Measurements from ENCODE around the gene NLRP3. TPM values are rescaled to one million over a fixed set of nuclear protein-coding genes. Genes with fewer than 3 reads are reported as not detected.

Gene NLRP3
- total and polyA plus RNA-seq, 2 experiments from 2014 or later, result 0.42 TPM; not detected in 1

- TF ChIP-seq, protein P1, sequence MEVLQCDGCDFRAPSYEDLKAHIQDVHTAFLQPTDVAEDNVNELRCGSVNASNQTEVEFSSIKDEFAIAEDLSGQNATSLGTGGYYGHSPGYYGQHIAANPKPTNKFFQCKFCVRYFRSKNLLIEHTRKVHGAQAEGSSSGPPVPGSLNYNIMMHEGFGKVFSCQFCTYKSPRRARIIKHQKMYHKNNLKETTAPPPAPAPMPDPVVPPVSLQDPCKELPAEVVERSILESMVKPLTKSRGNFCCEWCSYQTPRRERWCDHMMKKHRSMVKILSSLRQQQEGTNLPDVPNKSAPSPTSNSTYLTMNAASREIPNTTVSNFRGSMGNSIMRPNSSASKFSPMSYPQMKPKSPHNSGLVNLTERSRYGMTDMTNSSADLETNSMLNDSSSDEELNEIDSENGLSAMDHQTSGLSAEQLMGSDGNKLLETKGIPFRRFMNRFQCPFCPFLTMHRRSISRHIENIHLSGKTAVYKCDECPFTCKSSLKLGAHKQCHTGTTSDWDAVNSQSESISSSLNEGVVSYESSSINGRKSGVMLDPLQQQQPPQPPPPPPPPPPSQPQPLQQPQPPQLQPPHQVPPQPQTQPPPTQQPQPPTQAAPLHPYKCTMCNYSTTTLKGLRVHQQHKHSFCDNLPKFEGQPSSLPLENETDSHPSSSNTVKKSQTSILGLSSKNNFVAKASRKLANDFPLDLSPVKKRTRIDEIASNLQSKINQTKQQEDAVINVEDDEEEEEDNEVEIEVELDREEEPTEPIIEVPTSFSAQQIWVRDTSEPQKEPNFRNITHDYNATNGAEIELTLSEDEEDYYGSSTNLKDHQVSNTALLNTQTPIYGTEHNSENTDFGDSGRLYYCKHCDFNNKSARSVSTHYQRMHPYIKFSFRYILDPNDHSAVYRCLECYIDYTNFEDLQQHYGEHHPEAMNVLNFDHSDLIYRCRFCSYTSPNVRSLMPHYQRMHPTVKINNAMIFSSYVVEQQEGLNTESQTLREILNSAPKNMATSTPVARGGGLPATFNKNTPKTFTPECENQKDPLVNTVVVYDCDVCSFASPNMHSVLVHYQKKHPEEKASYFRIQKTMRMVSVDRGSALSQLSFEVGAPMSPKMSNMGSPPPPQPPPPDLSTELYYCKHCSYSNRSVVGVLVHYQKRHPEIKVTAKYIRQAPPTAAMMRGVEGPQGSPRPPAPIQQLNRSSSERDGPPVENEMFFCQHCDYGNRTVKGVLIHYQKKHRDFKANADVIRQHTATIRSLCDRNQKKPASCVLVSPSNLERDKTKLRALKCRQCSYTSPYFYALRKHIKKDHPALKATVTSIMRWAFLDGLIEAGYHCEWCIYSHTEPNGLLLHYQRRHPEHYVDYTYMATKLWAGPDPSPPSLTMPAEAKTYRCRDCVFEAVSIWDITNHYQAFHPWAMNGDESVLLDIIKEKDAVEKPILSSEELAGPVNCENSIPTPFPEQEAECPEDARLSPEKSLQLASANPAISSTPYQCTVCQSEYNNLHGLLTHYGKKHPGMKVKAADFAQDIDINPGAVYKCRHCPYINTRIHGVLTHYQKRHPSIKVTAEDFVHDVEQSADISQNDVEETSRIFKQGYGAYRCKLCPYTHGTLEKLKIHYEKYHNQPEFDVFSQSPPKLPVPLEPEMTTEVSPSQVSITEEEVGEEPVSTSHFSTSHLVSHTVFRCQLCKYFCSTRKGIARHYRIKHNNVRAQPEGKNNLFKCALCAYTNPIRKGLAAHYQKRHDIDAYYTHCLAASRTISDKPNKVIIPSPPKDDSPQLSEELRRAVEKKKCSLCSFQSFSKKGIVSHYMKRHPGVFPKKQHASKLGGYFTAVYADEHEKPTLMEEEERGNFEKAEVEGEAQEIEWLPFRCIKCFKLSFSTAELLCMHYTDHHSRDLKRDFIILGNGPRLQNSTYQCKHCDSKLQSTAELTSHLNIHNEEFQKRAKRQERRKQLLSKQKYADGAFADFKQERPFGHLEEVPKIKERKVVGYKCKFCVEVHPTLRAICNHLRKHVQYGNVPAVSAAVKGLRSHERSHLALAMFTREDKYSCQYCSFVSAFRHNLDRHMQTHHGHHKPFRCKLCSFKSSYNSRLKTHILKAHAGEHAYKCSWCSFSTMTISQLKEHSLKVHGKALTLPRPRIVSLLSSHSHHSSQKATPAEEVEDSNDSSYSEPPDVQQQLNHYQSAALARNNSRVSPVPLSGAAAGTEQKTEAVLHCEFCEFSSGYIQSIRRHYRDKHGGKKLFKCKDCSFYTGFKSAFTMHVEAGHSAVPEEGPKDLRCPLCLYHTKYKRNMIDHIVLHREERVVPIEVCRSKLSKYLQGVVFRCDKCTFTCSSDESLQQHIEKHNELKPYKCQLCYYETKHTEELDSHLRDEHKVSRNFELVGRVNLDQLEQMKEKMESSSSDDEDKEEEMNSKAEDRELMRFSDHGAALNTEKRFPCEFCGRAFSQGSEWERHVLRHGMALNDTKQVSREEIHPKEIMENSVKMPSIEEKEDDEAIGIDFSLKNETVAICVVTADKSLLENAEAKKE (CRISPR knock-in tag; IDR thresholded peaks at IDR 0.05), result no peak
- TF ChIP-seq ZNF331 (CRISPR knock-in tag; IDR thresholded peaks at IDR 0.05; ENCODE audit: low read depth), result no peak
- no peak for TF ChIP-seq POLR2AphosphoS5 (IDR thresholded peaks at IDR 0.05; ENCODE audit: low read depth)
- no peak for TF ChIP-seq STAT1 (IDR thresholded peaks at IDR 0.05; ENCODE audit: unreplicated experiment)
- TF ChIP-seq EZH2 (IDR thresholded peaks at IDR 0.05; ENCODE audit: low read depth, unreplicated experiment), result no peak
- TF ChIP-seq NANOG (IDR thresholded peaks at IDR 0.05; ENCODE audit: borderline replicate concordance), result no peak
- TF ChIP-seq CTCF (conservative IDR thresholded peaks at IDR 0.05; ENCODE audit: low read depth in 2 of 2), result no peak
- no peak for TF ChIP-seq CREB1 (CRISPR knock-in tag; IDR thresholded peaks at IDR 0.05; ENCODE audit: low read depth)
- TF ChIP-seq ZNF114 (CRISPR knock-in tag; IDR thresholded peaks at IDR 0.05), result no peak
- no peak for TF ChIP-seq EZH2phosphoT487 (IDR thresholded peaks at IDR 0.05; ENCODE audit: unreplicated experiment)
Observed at GRCh38 chr1:247447162-247447909, 31.4 kb downstream of the NLRP3 start (continued).
